ENCODE results near the gene FAM210B.
"Not testable (repeated sequence)": the region's sequence is repeated elsewhere in the genome, so short reads cannot be mapped to it uniquely, and the experiment has no call there.

Gene FAM210B

GRCh38 chr20:56392881-56393482 is 34.2 kb downstream of the FAM210B start:
- DNase-seq (ENCODE audit: low read depth in 3 of 3): no peak

- no peak for DNase-seq (ENCODE audit: low read depth in 3 of 3)
Measured at GRCh38 chr20:56393653-56394052, 34.9 kb downstream of the FAM210B start.

- no peak for DNase-seq (ENCODE audit: low read depth in 3 of 3)
Measured at GRCh38 chr20:56395166-56395565, 36.4 kb downstream of the FAM210B start.

GRCh38 chr20:56400001-56400640 is 41.3 kb downstream of the FAM210B start:
- peak in 2 of 3 donors; percentile 29 to 61 for DNase-seq (ENCODE audit: low read depth in 3 of 3)

GRCh38 chr20:56403465-56403864 is 44.7 kb downstream of the FAM210B start:
- no peak for DNase-seq (ENCODE audit: low read depth in 3 of 3)

- DNase-seq (ENCODE audit: low read depth in 3 of 3): not testable (repeated sequence)
Measured at GRCh38 chr20:56405356-56405755, 46.6 kb downstream of the FAM210B start.

GRCh38 chr20:56406910-56407309 is 48.1 kb downstream of the FAM210B start:
- no peak for DNase-seq (ENCODE audit: low read depth in 3 of 3)

- no peak for DNase-seq (ENCODE audit: low read depth in 3 of 3)
Measured at GRCh38 chr20:56409521-56409920, 50.7 kb downstream of the FAM210B start.

GRCh38 chr20:56409956-56410355 is 51.2 kb downstream of the FAM210B start:
- no peak for DNase-seq (ENCODE audit: low read depth in 3 of 3)

- not testable (repeated sequence) for DNase-seq (ENCODE audit: low read depth in 3 of 3)
Measured at GRCh38 chr20:56411287-56411686, 52.5 kb downstream of the FAM210B start.

- DNase-seq (ENCODE audit: low read depth in 3 of 3): no peak
Measured at GRCh38 chr20:56411759-56412472, 53.1 kb downstream of the FAM210B start, which contains the start of gene CASS4. Gene CASS4, plus strand, starts transcription at chr20:56412260. Its CDS starts 199 bp downstream, at chr20:56412459.

- DNase-seq (ENCODE audit: low read depth in 3 of 3): no peak
Measured at GRCh38 chr20:56412473-56412790, 53.7 kb downstream of the FAM210B start.

- DNase-seq (ENCODE audit: low read depth in 3 of 3): no peak
Measured at GRCh38 chr20:56412949-56413348, 54.2 kb downstream of the FAM210B start.

- DNase-seq (ENCODE audit: low read depth in 3 of 3): peak in 2 of 3 donors; percentile 55 to 68
Measured at GRCh38 chr20:56414842-56415765, 56.3 kb downstream of the FAM210B start.

- no peak for DNase-seq (ENCODE audit: low read depth in 3 of 3)
Measured at GRCh38 chr20:56417402-56417801, 58.6 kb downstream of the FAM210B start.

GRCh38 chr20:56417911-56418310 is 59.1 kb downstream of the FAM210B start:
- DNase-seq (ENCODE audit: low read depth in 3 of 3): no peak

All from stimulated activated CD4-positive, alpha-beta T cell treated with anti-CD3 and anti-CD28 coated beads, TNF-alpha, amount 100 ng/mL, for 48 hours (primary cell).